GM12801 (cell line): Measurements from ENCODE around the gene LFNG.

Source experiments
- TF ChIP-seq, protein P1 (sequence below): IDR thresholded peaks from one replicate; pipeline ENCODE4 v1.5.1; 2011; ENCODE audit warnings: control low read depth; ENCODE audit not compliant: insufficient read length; ENCODE audit errors: extremely low read depth

LFNG gene

DNA sequence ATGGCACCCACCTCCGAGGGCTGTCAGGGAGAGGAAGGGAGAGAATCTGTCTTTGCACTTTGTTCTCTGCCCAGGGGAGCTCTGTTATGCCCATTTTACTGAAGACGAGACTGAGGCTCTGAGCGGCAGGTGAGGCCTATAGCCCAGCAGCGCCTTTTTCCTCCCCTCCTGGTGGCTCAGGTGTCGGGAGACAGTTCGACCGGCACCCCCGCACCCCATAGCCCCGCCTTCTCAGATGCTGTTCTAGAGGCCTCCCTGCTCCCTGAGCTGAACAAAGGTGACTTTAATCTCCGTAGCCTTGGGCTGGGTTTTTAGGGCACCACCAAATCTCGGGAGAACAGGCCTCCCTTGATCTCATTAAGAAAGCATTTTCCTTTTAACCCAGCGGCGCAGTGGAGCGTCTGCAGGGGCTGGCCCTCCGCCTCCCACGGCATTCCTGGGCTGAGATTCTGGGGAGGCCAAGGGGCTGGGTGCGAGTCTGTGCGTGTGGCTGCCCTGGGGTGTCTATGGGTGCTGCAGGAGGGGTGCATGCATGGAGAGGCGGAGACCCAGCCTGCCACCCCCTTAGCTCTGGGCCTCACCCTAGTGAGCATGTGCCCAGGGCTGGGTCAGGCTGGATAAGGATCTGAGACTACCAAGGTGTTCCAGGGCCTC is 3.3 kb downstream of the LFNG start:
- TF ChIP-seq, protein P1, sequence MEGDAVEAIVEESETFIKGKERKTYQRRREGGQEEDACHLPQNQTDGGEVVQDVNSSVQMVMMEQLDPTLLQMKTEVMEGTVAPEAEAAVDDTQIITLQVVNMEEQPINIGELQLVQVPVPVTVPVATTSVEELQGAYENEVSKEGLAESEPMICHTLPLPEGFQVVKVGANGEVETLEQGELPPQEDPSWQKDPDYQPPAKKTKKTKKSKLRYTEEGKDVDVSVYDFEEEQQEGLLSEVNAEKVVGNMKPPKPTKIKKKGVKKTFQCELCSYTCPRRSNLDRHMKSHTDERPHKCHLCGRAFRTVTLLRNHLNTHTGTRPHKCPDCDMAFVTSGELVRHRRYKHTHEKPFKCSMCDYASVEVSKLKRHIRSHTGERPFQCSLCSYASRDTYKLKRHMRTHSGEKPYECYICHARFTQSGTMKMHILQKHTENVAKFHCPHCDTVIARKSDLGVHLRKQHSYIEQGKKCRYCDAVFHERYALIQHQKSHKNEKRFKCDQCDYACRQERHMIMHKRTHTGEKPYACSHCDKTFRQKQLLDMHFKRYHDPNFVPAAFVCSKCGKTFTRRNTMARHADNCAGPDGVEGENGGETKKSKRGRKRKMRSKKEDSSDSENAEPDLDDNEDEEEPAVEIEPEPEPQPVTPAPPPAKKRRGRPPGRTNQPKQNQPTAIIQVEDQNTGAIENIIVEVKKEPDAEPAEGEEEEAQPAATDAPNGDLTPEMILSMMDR: no peak

DNA sequence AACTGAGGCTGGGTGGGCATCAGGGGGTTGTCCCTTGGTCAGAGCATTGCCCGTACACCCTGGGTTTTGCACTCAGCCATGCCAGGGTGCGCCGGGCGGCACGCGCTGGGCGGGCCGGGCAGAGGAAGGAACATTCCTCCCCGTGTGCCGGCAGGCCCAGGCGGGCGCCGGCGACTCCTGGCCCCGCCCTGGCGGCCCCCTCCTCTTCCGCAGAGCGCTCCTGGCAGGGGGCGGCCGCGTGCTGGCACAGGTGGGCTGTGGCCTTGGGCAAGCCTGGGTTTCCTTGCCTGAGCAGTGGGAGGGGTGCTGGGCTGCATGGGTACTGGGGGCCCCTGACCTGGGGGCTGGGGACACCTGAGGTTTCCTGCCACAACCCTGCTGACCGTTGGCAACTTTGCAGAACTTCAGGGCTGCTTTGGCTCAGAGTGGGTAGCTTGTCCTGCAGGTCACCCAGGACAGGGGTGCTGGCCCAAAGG is 3.9 kb downstream of the LFNG start:
- TF ChIP-seq, protein P1: no peak

DNA sequence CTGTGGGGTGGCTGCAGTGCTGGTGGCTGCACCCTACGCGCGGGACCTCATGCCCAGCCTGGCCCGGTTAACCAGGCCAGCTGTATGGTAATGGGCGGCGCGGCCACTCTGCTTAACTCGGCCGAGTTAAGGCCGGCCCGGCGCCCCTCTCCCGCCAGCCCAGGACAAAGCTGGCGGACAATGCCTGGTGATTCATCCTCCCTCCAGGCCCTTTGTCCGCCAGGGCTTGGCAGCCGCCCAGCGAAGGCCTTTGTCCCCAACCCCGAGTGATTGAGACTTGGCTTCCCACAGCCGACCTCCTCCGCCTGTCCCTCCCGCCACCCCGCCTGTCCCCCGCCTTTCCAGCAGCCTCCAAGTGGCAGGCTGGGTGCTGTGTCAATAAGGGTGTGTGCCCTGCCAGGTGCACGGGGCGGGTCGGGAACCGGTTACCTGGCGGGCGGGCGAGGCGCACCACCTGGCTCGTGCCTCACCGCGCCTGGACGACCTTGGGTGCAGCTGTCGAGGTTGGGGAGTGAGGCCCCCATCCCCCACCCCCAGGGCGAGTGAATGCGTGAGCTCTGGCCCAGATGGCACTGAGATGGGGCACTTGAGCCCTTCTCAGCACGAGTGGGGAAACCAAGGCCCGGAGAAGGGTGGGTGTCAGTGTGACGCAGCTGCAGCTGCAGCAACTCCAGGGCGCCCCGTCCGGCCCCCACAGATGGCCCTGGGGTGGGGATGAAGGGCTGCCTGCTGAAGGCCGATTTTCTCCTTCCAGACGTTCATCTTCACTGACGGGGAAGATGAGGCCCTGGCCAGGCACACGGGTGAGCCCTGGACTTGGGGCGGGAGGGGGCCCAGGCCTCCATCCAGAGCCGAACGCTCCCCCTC is 4.6 kb downstream of the LFNG start:
- TF ChIP-seq, protein P1: no peak

DNA sequence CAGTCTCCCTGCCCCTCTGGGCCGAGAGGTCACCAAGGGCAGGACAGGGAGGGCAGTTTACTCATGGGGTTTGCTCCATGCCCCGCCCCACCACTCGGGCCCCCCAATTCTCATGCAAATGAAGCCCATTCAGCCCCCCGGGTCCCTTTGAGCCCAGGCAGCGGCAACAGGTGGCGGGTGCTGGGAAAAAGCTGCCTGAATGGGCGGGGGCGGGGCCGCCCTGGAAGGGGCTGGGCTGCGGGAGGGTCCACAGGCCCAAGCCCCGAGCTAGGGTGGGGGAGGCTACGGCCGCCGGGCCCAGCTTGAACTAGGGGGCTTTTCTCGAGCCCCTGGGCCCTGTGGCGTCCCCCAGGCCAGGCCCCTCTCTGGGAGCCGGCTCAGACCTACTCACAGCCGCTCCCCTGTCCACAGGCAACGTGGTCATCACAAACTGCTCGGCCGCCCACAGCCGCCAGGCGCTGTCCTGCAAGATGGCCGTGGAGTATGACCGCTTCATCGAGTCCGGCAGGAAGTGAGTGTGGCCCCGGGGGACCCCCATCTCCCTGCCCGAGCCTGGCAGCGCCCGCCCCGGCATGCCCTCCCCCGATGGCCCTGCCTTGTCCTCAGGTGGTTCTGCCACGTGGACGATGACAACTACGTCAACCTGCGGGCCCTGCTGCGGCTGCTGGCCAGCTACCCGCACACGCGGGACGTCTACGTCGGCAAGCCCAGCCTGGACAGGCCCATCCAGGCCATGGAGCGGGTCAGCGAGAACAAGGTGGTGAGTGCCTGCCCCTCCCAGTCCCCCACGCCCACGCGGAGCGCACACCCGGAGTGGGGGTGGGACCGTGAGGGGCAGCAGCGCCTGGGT is 5.5 kb downstream of the LFNG start:
- TF ChIP-seq, protein P1: no peak

DNA sequence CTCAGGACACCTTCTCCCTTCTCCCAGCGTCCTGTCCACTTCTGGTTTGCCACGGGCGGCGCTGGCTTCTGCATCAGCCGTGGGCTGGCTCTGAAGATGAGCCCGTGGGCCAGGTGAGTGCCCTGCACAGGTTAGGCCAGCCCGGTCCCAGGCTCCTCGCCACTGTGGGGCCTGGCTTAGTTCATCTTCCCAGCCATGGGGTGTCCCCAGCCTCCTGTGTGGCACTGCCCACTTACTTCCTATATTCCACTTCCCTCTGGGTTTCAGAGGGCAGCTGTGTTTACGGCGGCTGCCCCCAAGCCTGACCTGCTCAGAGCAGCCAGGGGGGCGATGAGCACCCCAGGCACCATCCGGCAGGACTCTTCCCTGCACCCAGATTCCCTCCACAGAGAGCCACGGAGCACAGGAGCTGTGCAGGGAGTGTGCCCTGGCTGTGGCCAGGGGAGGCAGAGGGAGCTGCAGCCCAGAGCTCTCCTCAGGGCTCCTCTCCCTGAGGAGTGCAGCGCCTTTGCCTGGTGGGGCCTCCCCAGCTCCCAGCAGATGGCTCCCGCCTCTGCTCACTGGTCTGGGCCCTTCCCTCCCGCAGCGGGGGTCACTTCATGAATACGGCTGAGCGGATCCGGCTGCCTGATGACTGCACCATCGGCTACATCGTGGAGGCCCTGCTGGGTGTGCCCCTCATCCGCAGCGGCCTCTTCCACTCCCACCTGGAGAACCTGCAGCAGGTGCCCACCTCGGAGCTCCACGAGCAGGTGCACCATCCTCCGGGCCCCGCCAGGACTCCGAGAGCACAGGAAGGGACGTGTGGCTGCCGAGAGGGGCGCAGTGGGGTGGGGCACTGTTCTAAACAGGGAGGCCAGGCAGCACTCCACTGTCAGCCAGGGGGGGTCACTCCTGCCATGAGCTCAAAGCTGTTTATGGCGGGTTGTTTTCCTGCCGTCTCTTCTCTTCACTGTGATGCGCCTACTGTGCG is 6.4 kb downstream of the LFNG start:
- TF ChIP-seq, protein P1: no peak

DNA sequence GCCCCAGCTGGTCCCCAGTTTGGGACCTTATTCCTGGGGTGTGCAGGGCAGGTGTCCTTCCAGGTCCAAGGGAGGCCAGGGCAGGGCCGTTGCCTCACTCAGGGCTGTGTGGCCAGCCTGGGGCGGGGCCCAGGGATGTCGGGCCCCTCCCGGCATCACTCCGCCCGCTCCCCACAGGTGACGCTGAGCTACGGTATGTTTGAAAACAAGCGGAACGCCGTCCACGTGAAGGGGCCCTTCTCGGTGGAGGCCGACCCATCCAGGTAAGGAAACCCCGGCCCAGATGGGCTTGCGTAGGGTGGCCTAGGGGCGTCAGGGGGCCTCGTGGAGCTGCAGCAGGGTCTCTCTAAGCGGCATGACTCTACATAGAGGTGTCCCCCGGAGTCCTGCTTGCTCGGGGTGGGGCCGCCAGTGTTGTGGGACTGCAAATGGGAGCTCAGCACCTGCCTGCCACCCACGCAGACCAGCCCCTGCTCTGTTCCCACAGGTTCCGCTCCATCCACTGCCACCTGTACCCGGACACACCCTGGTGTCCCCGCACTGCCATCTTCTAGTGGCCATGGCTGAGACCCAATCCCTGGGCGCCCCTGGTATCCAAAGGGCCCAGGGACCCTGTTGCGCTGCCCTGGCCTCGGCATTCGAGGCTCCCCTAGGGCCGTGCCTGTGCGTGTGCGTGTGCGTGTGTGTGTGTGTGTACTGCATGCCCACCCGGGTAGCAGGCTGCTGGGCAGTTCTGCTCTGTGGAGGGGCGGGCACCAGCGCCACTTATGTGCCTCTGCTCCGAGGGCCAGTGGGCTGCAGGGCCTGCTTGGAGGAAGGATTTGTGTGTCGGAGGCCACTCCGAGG is 7.3 kb downstream of the LFNG start:
- TF ChIP-seq, protein P1: no peak
